OCI-LY7 (cell line): ENCODE results near the gene RARA. TPM values are rescaled to one million over a fixed set of nuclear protein-coding genes. Genes with fewer than 3 reads are reported as not detected.

Source experiments
- BruUV-seq: library from RNA; stranded (reverse); fragments of 400-500 nt; replicated peaks from 2 replicates; lab custom pipeline; 2021; lab: Mats Ljungman, UMichigan
- CTCF ChIA-PET: fragments of 300-600 bp; sonication (Branson Sonifier 250); formaldehyde crosslinking; loops from one replicate; lab custom pipeline; 2022; ENCODE audit warnings: antibody characterized with exemption; ENCODE audit not compliant: unreplicated experiment; lab: Charles Lee
- POLR2A ChIA-PET: fragments of 300-600 bp; sonication (Branson Sonifier 250); formaldehyde crosslinking; loops from one replicate; lab custom pipeline; 2022; ENCODE audit warnings: antibody characterized with exemption; lab: Charles Lee
- DNase-seq: peaks from one replicate; pipeline ENCODE4 v3.0.0-alpha.2; 2015; ENCODE audit warnings: low spot score
- H2AFZ ChIP-seq: fragments of 200-600 bp; sonication (generic), shearing (Covaris generic); 2 replicates; pipeline ENCODE4 v1.6.1; 2014; ENCODE audit warnings: mild to moderate bottlenecking, antibody characterized with exemption, low read length, moderate library complexity
- H3K27ac ChIP-seq: fragments of 200-600 bp; sonication (generic); 2 replicates; pipeline ENCODE4 v1.5.1; 2014; ENCODE audit warnings: mixed run types, low read depth, mild to moderate bottlenecking, moderate library complexity, low read length, inconsistent platforms; ENCODE audit not compliant: poor library complexity, severe bottlenecking
- H3K36me3 ChIP-seq: fragments of 200-600 bp; sonication (generic); 2 replicates; pipeline ENCODE4 v1.6.1; 2014; ENCODE audit warnings: mild to moderate bottlenecking, antibody characterized with exemption, low read length, moderate library complexity, mixed read lengths; ENCODE audit not compliant: insufficient read depth
- H3K4me1 ChIP-seq: fragments of 200-600 bp; sonication (generic); 2 replicates; pipeline ENCODE4 v1.5.1; 2014; ENCODE audit warnings: mild to moderate bottlenecking, low read length; ENCODE audit not compliant: insufficient read depth, poor library complexity, severe bottlenecking
- H3K4me2 ChIP-seq: fragments of 200-600 bp; sonication (generic); 2 replicates; pipeline ENCODE4 v1.6.1; 2014; ENCODE audit warnings: mild to moderate bottlenecking, low read length
- H3K4me3 ChIP-seq: fragments of 200-600 bp; sonication (generic); 2 replicates; pipeline ENCODE4 v1.5.1; 2014; ENCODE audit warnings: mild to moderate bottlenecking, low read depth, low read length; ENCODE audit not compliant: poor library complexity, severe bottlenecking
- H3K79me2 ChIP-seq: fragments of 200-600 bp; sonication (generic); 2 replicates; pipeline ENCODE4 v1.6.1; 2016; ENCODE audit warnings: low read depth, mild to moderate bottlenecking, low read length, moderate library complexity, mixed read lengths; ENCODE audit not compliant: insufficient read depth
- H3K9me2 ChIP-seq: fragments of 200-600 bp; sonication (generic); 2 replicates; pipeline ENCODE4 v1.6.1; 2016; ENCODE audit warnings: mild to moderate bottlenecking, low read length, mixed read lengths; ENCODE audit not compliant: insufficient read depth
- H3K9me3 ChIP-seq: fragments of 200-600 bp; sonication (generic); 2 replicates; pipeline ENCODE4 v1.6.1; 2014; ENCODE audit warnings: mild to moderate bottlenecking, mixed run types, low read length, mixed read lengths
- H4K20me1 ChIP-seq: fragments of 200-600 bp; sonication (generic); 2 replicates; pipeline ENCODE4 v1.6.1; 2014; ENCODE audit warnings: mild to moderate bottlenecking, antibody characterized with exemption, low read length, moderate library complexity, mixed read lengths; ENCODE audit not compliant: insufficient read depth
- CTCF ChIP-seq: fragments of 200-600 bp; sonication (generic); conservative IDR thresholded peaks from 2 replicates; pipeline ENCODE4 v1.5.1; 2014; ENCODE audit warnings: mild to moderate bottlenecking, antibody characterized with exemption, low read length, moderate library complexity, mixed read lengths
- EZH2phosphoT487 ChIP-seq: fragments of 200-600 bp; sonication (generic); IDR thresholded peaks from 2 replicates; pipeline ENCODE4 v1.6.1; 2018; ENCODE audit warnings: low read depth, borderline replicate concordance, mild to moderate bottlenecking, mixed run types, antibody characterized with exemption, low read length, moderate library complexity, mixed read lengths
- intact Hi-C: fragments of 100-400 bp; cut with micrococcal nuclease; formaldehyde crosslinking; loops from one replicate; pipeline ENCODE4 v1.10.0; 2022; ENCODE audit not compliant: unreplicated experiment
- total RNA-seq, 2 experiments: library from RNA; depleted of rRNA in 1 of 2; stranded (reverse); fragments of >200 nt in 1 of 2; shearing (Covaris generic) in 1 of 2; gene quantifications; 2 replicates each; pipeline ENCODE4 v1.2.3, GENCODE V29; 2014 to 2022

Gene RARA
- total RNA-seq, 2 experiments from 2014 or later, result 3.1 to 8.6 TPM

GRCh38 chr17:40281663-40282062 lies 27.3 kb upstream of the RARA start:
- H3K4me3 ChIP-seq, result no peak overlapping the region
- H3K4me1 ChIP-seq, result no peaks in the 10 kb centered on the region
- intact Hi-C loops, result no loop called here
- H3K9me3 ChIP-seq, result no peaks in the 10 kb centered on the region
- H2AFZ ChIP-seq, result no peak overlapping the region
- no peak overlapping the region for H3K4me2 ChIP-seq
- no TSS peak for BruUV-seq
- H4K20me1 ChIP-seq, result no peaks in the 10 kb centered on the region
- POLR2A ChIA-PET, result interaction anchor here (0.8 kb wide), 1 partner anchor 11 kb away, joined by 4 read pairs; no protein-coding TSS in a partner anchor
- no peaks in the 10 kb centered on the region for H3K79me2 ChIP-seq
- no peak for TF ChIP-seq CTCF
- no peak for TF ChIP-seq EZH2phosphoT487
- CTCF ChIA-PET, result no interaction called here
- H3K27ac ChIP-seq, result no peak overlapping the region
- H3K36me3 ChIP-seq, result peaks cover 36% of the 10 kb centered on the region
- H3K9me2 ChIP-seq, result no peaks in the 10 kb centered on the region
- DNase-seq, result no peak

- CTCF ChIA-PET, result no interaction called here
- Histone ChIP-seq H3K4me1 (peaks cover 6% of the 10 kb centered on the region), H3K36me3 (peaks cover 20% of the 10 kb centered on the region), H2AFZ (no peak overlapping the region), H3K27ac (no peak overlapping the region), H3K79me2 (peaks cover 9% of the 10 kb centered on the region), H4K20me1 (0 out of 2 replicates have a peak, but pooled peaks cover under 1% of the 10 kb centered on the region), H3K9me2 (no peaks in the 10 kb centered on the region), H3K4me2 (no peak overlapping the region), H3K4me3 (no peak overlapping the region), H3K9me3 (no peaks in the 10 kb centered on the region)
- POLR2A ChIA-PET, result interaction anchor here (0.6 to 1.1 kb wide), 5 partner anchors 8 to 121 kb away, joined by 3 to 8 read pairs (median 3); no protein-coding TSS in a partner anchor
- BruUV-seq, result no TSS peak
- intact Hi-C loops, result no loop called here
- no peak for DNase-seq
- TF ChIP-seq EZH2phosphoT487 (no peak), CTCF (no peak)
These were observed 25.3 kb upstream of the RARA start for GRCh38 chr17:40283662-40284061.

GRCh38 chr17:40284085-40284713 lies 24.8 kb upstream of the RARA start:
- H3K4me2 ChIP-seq, result no peak overlapping the region
- H3K4me3 ChIP-seq, result no peak overlapping the region
- DNase-seq, result no peak
- peaks cover 15% of the 10 kb centered on the region for H3K79me2 ChIP-seq
- no peaks in the 10 kb centered on the region for H3K9me2 ChIP-seq
- H3K9me3 ChIP-seq, result no peaks in the 10 kb centered on the region
- no TSS peak for BruUV-seq
- TF ChIP-seq EZH2phosphoT487, result no peak
- TF ChIP-seq CTCF, result 0 out of 2 replicates have a peak, but pooled peaks have one; percentile 7
- H3K4me1 ChIP-seq, result peaks cover 10% of the 10 kb centered on the region
- 0 out of 2 replicates have a peak, but pooled peaks cover 5% of the 10 kb centered on the region for H4K20me1 ChIP-seq
- H3K36me3 ChIP-seq, result peaks cover 20% of the 10 kb centered on the region
- H2AFZ ChIP-seq, result no peak overlapping the region
- H3K27ac ChIP-seq, result no peak overlapping the region
- CTCF ChIA-PET, result no interaction called here
- intact Hi-C loops, result no loop called here
- POLR2A ChIA-PET, result interaction anchor here (0.6 to 1.0 kb wide), 3 partner anchors 9 to 67 kb away, joined by 3 to 8 read pairs (median 3); no protein-coding TSS in a partner anchor
